HCT116 (cell line): Measurements from ENCODE around the gene PGLYRP3.

Source experiments
- JUND ChIP-seq: IDR thresholded peaks from 2 replicates; pipeline ENCODE4 v1.6.1; 2012
- SIN3A ChIP-seq: IDR thresholded peaks from 2 replicates; pipeline ENCODE4 v1.6.1; 2012; ENCODE audit warnings: low read depth
- YY1 ChIP-seq: IDR thresholded peaks from 2 replicates; pipeline ENCODE4 v1.6.1; 2011; ENCODE audit warnings: low read length, low read depth, moderate library complexity, mild to moderate bottlenecking; ENCODE audit not compliant: insufficient replicate concordance; ENCODE audit errors: extremely low read depth
- TF ChIP-seq, protein P1 (sequence below), 3 experiments: fragments of 200-600 bp in 1 of 3; sonication (generic) in 1 of 3; IDR thresholded peaks in 2 of 3; conservative IDR thresholded peaks in 1 of 3; 2 replicates each; pipeline ENCODE4 v1.5.1; 2012 to 2017; ENCODE audit warnings: low read depth in 2 of 3, low read length in 2 of 3, antibody characterized with exemption in 1 of 3, borderline replicate concordance in 1 of 3, control low read depth in 1 of 3, mild to moderate bottlenecking in 1 of 3, mixed read lengths in 1 of 3, mixed run types in 1 of 3, moderate library complexity in 1 of 3; ENCODE audit not compliant: insufficient read depth in 1 of 3
- TF ChIP-seq, protein P2 (sequence below): IDR thresholded peaks from 2 replicates; pipeline ENCODE4 v1.6.1; 2012; ENCODE audit warnings: low read depth

DNA sequence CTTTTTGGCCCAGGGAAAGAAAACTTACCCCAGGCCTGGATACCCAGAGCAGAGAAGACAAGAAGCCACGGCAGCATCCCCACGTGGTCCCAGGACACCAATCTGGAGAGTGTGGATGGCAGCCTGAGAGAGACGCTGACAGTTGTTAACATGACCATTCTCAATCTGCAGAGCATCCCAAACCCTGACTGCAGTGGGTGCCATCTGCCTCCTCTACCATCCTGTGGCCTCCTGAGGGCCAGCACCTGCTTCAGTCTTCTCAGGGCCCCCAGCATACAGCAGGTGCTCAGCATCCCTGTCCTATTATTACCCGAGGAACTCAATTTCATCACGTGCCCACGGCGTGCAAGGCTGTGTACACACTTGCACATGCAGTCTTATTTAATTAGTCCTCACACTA, 35.1 kb upstream of the PGLYRP3 start:
- TF ChIP-seq, protein P1, sequence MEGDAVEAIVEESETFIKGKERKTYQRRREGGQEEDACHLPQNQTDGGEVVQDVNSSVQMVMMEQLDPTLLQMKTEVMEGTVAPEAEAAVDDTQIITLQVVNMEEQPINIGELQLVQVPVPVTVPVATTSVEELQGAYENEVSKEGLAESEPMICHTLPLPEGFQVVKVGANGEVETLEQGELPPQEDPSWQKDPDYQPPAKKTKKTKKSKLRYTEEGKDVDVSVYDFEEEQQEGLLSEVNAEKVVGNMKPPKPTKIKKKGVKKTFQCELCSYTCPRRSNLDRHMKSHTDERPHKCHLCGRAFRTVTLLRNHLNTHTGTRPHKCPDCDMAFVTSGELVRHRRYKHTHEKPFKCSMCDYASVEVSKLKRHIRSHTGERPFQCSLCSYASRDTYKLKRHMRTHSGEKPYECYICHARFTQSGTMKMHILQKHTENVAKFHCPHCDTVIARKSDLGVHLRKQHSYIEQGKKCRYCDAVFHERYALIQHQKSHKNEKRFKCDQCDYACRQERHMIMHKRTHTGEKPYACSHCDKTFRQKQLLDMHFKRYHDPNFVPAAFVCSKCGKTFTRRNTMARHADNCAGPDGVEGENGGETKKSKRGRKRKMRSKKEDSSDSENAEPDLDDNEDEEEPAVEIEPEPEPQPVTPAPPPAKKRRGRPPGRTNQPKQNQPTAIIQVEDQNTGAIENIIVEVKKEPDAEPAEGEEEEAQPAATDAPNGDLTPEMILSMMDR (IDR thresholded peaks at IDR 0.05 in 2 of 3, conservative IDR thresholded peaks at IDR 0.05 in 1 of 3; ENCODE audit: borderline replicate concordance in 1 of 3, insufficient read depth in 1 of 3, low read depth in 2 of 3, low read length in 2 of 3): no peak
- TF ChIP-seq YY1: no peak
- TF ChIP-seq SIN3A: no peak
- TF ChIP-seq, protein P2, sequence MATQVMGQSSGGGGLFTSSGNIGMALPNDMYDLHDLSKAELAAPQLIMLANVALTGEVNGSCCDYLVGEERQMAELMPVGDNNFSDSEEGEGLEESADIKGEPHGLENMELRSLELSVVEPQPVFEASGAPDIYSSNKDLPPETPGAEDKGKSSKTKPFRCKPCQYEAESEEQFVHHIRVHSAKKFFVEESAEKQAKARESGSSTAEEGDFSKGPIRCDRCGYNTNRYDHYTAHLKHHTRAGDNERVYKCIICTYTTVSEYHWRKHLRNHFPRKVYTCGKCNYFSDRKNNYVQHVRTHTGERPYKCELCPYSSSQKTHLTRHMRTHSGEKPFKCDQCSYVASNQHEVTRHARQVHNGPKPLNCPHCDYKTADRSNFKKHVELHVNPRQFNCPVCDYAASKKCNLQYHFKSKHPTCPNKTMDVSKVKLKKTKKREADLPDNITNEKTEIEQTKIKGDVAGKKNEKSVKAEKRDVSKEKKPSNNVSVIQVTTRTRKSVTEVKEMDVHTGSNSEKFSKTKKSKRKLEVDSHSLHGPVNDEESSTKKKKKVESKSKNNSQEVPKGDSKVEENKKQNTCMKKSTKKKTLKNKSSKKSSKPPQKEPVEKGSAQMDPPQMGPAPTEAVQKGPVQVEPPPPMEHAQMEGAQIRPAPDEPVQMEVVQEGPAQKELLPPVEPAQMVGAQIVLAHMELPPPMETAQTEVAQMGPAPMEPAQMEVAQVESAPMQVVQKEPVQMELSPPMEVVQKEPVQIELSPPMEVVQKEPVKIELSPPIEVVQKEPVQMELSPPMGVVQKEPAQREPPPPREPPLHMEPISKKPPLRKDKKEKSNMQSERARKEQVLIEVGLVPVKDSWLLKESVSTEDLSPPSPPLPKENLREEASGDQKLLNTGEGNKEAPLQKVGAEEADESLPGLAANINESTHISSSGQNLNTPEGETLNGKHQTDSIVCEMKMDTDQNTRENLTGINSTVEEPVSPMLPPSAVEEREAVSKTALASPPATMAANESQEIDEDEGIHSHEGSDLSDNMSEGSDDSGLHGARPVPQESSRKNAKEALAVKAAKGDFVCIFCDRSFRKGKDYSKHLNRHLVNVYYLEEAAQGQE: no peak
- no peak for TF ChIP-seq JUND
